Islet precursor cell (in vitro differentiated cells): Measurements from ENCODE around the gene U2AF1L4.

Experiments
- DNase-seq: peaks from one replicate; pipeline ENCODE4 v3.0.0-alpha.2; 2018

The U2AF1L4 gene, protein sequence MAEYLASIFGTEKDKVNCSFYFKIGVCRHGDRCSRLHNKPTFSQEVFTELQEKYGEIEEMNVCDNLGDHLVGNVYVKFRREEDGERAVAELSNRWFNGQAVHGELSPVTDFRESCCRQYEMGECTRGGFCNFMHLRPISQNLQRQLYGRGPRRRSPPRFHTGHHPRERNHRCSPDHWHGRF

DNA sequence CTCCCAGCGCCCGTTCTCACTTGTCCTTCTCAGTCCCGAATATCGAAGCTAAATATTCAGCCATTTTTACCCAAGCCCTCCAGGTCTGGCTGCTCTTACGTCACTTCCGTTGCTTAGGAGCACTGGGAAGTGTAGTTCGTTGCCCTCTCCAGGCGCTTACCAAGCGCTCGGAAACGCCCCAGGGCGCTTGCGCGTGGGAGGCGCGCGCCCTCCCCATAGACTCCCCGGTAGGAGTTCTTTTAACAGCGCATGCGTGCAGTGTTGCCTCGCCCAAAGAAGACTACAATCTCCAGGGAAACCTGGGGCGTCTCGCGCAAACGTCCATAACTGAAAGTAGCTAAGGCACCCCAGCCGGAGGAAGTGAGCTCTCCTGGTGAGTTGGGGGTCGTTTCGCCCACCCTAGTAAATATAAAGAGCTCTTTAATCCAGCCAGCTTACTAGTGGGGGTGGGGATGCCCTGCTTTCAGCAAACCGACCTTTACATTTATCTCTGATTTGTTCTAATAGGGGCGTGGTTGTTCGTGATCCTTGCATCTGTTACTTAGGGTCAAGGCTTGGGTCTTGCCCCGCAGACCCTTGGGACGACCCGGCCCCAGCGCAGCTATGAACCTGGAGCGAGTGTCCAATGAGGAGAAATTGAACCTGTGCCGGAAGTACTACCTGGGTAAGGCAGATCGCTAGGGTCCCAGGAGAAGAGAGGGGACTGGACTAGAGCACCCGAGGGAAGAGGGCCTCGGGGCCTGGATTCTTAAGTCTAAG, at the start of gene U2AF1L4, which contains the start of gene PSENEN:
U2AF1L4 (minus strand) TSS at position 91 of the 759 bp plus-strand sequence; CDS start at position 64, 27 bp downstream.
PSENEN (plus strand) TSS at position 324 of the 759 bp plus-strand sequence; CDS start at position 604, 280 bp downstream.
- DNase-seq, result peak; percentile 99

- no peak for DNase-seq
These were observed 48.4 kb upstream of the U2AF1L4 start for GRCh38 chr19:35793381-35794165.

GRCh38 chr19:35792888-35793287, 47.7 kb upstream of the U2AF1L4 start:
- no peak for DNase-seq

- no peak for DNase-seq
These were observed 47.1 kb upstream of the U2AF1L4 start for GRCh38 chr19:35792312-35792711.

GRCh38 chr19:35791814-35792279, 46.6 kb upstream of the U2AF1L4 start:
- no peak for DNase-seq

DNA sequence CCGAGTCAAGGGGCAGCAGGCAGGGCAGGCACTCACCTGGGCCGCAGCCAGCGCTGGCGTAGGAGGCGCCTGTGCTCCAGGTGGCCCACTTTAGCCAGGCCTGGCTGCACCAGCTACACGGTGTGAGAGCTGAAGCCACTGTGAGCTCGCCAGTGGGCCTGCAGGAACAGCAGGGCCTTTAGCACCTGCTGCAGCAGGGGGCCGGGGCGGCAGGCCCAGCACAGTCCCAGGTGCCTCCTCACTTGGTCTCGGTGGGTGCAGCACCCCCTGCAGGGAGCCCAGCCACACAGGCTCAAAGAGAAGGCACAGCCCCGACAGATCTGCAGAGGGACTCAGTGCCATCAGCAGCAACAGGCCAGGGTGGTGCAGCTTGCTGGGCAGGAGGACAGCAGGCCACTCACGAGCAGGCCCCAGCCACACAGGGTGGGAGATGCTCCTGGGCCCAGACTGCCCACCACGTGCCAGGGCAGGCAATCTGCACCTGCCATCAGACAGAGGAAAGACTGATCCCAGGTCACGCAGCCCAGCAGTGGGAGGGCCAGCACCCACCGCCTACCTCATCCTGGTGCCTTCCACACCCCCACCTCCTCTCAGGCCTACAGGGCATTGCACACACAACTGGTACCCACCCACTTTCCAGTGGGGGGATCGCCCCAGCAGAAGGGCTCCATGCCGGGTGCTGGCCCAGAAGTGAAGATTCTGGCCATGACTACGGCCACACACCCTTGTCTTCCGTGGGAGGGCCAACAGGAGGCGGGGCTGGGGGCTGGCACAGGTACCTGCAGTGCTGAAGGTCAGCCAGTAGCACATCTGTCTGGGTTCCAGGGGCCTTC, 46.0 kb upstream of the U2AF1L4 start:
- no peak for DNase-seq

DNA sequence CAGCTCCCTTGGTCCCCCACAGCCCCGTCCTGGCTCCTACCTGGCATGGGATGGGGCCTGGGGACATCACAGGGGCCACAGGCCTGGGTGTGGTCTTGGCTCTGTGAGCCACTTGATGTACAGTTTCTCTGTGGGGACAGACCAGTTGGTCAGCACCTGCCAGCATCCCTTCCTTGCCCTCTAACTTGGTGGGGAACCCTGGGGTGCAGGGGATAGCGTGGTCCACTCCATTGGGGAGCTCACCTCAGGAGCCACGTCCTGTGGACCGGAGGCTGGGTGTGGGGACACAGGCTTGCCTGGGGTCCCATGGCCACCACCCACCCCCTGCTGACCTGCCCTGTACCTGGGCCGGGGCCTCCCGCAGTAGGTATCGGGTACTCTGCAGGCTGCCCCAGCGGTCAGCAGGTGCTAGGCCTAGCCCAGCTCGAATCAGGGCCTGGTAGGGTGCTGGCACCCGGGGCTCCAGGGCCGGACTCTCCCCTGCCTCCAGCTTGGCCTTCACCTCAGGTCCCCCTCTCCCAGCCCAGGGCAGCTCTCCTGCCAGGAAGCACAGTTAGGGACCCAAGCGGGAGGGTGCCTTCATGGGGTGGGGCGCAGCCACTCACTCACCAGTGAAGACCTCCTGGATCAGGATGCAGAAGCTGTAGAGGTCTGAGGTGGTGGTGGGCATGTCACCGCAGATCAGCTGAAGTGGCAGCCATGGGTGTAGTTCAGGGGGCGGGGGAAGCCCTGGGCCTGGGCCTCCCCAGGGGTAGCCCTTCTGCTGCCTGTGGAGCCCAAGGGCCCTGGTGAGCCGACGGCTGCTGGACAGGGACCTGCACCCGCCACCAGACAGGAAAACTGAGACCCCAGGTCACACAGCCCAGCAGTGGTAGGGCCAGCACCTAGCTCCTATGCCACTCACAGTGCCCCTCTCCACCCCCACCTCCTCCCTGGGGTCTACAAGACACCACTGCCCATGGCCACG, 45.0 kb upstream of the U2AF1L4 start:
- DNase-seq, result no peak

- DNase-seq, result no peak
These were observed 44.2 kb upstream of the U2AF1L4 start for GRCh38 chr19:35789195-35789977.

GRCh38 chr19:35788205-35788960, 43.2 kb upstream of the U2AF1L4 start:
- no peak for DNase-seq

DNA sequence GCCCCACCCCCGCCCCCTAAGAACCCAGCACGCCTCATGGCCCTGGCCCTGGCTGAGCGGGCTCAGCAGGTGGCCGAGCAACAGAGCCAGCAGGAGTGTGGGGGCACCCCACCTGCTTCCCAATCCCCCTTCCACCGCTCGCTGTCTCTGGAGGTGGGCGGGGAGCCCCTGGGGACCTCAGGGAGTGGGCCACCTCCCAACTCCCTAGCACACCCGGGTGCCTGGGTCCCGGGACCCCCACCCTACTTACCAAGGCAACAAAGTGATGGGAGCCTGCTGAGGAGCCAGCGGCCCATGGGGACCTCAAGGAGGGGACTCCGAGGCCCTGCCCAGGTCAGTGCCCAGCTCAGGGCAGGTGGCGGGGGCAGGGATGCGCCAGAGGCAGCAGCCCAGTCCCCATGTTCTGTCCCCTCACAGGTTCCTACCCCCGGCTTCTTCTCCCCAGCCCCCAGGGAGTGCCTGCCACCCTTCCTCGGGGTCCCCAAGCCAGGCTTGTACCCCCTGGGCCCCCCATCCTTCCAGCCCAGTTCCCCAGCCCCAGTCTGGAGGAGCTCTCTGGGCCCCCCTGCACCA, 42.1 kb upstream of the U2AF1L4 start:
- DNase-seq, result no peak

DNA sequence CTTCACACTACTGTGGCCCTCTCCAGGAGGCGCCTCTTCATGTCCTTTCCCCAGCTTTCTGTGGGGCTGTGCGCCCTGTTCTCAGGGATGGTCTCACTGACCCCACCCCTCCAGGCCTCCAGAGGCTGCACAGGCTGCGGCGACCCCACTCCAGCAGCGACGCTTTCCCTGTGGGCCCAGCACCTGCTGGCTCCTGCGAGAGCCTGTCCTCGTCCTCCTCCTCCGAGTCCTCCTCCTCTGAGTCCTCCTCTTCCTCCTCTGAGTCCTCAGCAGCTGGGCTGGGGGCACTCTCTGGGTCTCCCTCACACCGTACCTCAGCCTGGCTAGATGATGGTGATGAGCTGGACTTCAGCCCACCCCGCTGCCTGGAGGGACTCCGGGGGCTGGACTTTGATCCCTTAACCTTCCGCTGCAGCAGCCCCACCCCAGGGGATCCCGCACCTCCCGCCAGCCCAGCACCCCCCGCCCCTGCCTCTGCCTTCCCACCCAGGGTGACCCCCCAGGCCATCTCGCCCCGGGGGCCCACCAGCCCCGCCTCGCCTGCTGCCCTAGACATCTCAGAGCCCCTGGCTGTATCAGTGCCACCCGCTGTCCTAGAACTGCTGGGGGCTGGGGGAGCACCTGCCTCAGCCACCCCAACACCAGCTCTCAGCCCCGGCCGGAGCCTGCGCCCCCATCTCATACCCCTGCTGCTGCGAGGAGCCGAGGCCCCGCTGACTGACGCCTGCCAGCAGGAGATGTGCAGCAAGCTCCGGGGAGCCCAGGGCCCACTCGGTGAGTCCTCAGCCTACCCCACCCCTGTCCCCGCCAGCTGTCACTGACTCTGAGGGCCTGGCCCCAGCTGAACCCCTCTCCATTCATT, 41.3 kb upstream of the U2AF1L4 start:
- DNase-seq, result no peak

- no peak for DNase-seq
These were observed 40.1 kb upstream of the U2AF1L4 start for GRCh38 chr19:35785339-35785627.

- peak; percentile 93 for DNase-seq
These were observed 39.5 kb upstream of the U2AF1L4 start for GRCh38 chr19:35784503-35785338.

DNA sequence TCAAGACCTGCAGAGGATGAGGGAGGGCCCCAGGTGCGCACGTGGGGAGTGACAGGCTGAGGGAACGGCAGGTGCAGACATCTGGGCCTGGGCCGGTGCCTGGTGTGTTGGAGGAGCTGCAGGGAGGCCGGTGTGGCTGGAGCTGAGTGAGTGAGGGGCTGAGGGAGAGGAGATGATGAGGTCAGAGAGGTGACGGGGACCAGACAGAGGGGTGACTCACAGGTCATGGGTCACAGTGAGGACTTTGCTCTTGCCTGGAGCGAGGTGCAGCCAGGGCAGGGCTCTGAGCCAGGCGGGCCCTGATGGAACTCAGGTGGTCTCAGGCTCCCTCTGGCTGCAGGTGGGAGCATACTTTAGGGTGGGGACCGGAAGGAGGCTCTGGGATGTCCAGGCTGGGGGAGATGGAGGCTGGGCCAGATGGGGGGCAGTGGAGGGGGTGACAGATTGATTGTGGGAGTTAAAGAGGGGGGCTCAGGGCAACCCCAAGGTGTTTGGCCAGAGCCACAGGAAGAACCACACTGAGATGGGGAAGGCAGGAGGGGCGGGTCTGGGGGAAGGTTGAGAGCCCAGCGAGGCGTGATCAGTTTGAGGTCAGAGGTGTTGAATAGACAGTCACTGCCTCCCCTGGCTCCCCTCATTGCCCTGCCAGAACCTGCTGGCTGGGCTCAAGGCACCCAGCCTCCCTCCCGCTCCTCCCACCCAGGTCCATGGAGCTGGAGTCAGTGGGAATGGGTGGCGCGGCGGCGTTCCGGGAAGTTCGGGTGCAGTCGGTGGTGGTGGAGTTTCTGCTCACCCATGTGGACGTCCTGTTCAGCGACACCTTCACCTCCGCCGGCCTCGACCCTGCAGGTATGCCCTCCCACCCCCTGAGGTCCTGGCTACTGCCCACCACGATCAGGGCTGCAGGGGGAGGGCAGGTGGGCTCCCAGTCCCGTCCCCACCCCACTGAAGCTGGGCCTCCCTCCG, 38.5 kb upstream of the U2AF1L4 start:
- DNase-seq, result peak; percentile 85

- no peak for DNase-seq
These were observed 37.4 kb upstream of the U2AF1L4 start for GRCh38 chr19:35782589-35782988.

DNA sequence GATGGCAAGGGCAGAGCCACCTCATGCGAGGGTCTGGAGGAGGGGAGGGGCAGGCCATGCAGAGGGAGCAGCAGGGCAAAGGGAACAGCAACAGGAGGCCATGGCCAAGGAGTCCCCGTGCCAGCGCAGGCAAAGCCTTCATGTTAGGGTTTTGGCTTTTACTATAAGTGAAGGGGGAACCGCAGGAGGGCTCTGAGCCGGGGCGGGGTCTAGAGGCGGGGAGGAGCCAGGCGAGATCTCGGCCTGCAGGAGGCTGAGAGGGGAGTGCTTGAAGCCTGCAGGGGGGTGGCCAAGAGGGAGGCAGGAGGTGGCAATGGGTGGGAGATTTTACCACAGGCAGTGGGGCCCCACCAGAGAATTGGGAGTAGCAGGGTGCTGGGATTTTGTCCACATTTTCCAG, 36.4 kb upstream of the U2AF1L4 start:
- DNase-seq, result no peak
